ENCODE results near the gene MRE11.

- no peak for TF ChIP-seq EZH2phosphoT487 (IDR thresholded peaks at IDR 0.05; ENCODE audit: borderline replicate concordance, low read length)
- no peak for TF ChIP-seq CTCF (IDR thresholded peaks at IDR 0.05; ENCODE audit: low read depth, low read length, poor library complexity, severe bottlenecking)
These were observed 75.4 kb downstream of the MRE11 start for GRCh38 chr11:94418123-94418765.
